Tibial nerve (tissue), 3 donors: ENCODE results near the gene CYP2U1.

Experiments used
- POLR2A ChIP-seq, 2 donors: fragments of 450-650 bp; IDR thresholded peaks; one replicate each; pipeline ENCODE4 v1.6.1; 2017; ENCODE audit warnings: antibody characterized with exemption in 2 of 2, mild to moderate bottlenecking in 2 of 2, moderate library complexity in 2 of 2
- TF ChIP-seq, protein P1 (sequence below), 5 experiments: fragments of 200-600 bp in 3 of 5; fragments of 450-650 bp in 2 of 5; sonication (generic) in 3 of 5; IDR thresholded peaks; one replicate each; pipeline ENCODE4 v1.5.1; 2016 to 2019; ENCODE audit warnings: antibody characterized with exemption in 5 of 5, mild to moderate bottlenecking in 3 of 5, moderate library complexity in 2 of 5

DNA sequence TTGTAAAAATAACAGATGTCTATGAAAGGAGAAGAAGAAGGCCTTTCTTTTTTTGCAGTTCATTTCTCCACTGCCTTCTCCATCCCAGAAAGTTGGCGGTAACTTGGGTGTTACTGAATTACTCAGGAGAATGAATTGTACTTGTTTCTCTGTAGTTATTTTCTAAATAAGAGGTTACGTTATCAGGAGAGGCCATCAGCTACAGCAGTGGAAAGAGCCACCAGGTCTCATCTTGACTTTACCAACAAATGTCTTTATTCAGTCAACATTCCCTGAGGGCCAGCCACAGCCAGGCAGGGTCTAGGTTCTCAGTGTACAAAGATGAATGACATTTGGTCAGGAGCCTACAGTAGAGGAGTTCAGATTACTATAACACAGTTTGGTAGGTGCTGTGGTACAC lies 66.4 kb downstream of the CYP2U1 start:
- TF ChIP-seq, protein P1, sequence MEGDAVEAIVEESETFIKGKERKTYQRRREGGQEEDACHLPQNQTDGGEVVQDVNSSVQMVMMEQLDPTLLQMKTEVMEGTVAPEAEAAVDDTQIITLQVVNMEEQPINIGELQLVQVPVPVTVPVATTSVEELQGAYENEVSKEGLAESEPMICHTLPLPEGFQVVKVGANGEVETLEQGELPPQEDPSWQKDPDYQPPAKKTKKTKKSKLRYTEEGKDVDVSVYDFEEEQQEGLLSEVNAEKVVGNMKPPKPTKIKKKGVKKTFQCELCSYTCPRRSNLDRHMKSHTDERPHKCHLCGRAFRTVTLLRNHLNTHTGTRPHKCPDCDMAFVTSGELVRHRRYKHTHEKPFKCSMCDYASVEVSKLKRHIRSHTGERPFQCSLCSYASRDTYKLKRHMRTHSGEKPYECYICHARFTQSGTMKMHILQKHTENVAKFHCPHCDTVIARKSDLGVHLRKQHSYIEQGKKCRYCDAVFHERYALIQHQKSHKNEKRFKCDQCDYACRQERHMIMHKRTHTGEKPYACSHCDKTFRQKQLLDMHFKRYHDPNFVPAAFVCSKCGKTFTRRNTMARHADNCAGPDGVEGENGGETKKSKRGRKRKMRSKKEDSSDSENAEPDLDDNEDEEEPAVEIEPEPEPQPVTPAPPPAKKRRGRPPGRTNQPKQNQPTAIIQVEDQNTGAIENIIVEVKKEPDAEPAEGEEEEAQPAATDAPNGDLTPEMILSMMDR (IDR thresholded peaks at IDR 0.05) = no peak
- TF ChIP-seq POLR2A (IDR thresholded peaks at IDR 0.05) = no peak
